ENCODE results near the gene SLC39A2. TPM values are rescaled to one million over a fixed set of nuclear protein-coding genes. Genes with fewer than 3 reads are reported as not detected.

Gene SLC39A2
- polyA plus RNA-seq, 3 donors, result not detected

- Histone ChIP-seq H3K4me3 (replicated peaks in 1 of 3; ENCODE audit: low read depth in 2 of 3, low read length in 3 of 3) (no peak overlapping the region), H3K9ac (ENCODE audit: insufficient read depth, low read length, poor library complexity, severe bottlenecking) (no peak overlapping the region), H3K79me2 (ENCODE audit: insufficient read depth, low read length) (no peaks in the 10 kb centered on the region), H3K4me1 (ENCODE audit: control insufficient read depth in 1 of 2, insufficient read depth in 2 of 2, low read length in 2 of 2) (peaks cover 7 to 8% of the 10 kb centered on the region in 2 donors), H3K27ac (ENCODE audit: low read depth in 1 of 2, low read length in 2 of 2) (no peak overlapping the region), H4K20me1 (ENCODE audit: insufficient read depth, low read length) (no peaks in the 10 kb centered on the region), H3K36me3 (replicated peaks in 1 of 2; ENCODE audit: control insufficient read depth in 1 of 2, insufficient read depth in 2 of 2, low read length in 2 of 2) (no peaks in the 10 kb centered on the region), H3K4me2 (replicated peaks; ENCODE audit: extremely low read depth, low read length, poor library complexity, severe bottlenecking) (no peak overlapping the region), H3K9me3 (replicated peaks in 1 of 2; ENCODE audit: control insufficient read depth in 1 of 2, insufficient read depth in 1 of 2, low read length in 2 of 2) (no peaks in the 10 kb centered on the region), H2AFZ (ENCODE audit: insufficient read depth, low read depth, low read length, poor library complexity, severe bottlenecking) (no peak overlapping the region), H3K27me3 (ENCODE audit: control insufficient read depth in 2 of 2, insufficient read depth in 2 of 2, low read length in 2 of 2) (no peaks in the 10 kb centered on the region)
- peaks cover 0 to 1% (median 0%) of the 10 kb centered on the region in 7 donors for H3K9me3 Mint-ChIP-seq
- H3K36me3 Mint-ChIP-seq, result no peaks in the 10 kb centered on the region
- H3K27ac Mint-ChIP-seq, result no peak overlapping the region
- 20% methylated on average over 1 of the region's 1 CpG for WGBS (ENCODE audit: insufficient coverage)
- intact Hi-C loops (cut with micrococcal nuclease), result loop anchor here in 1 of 2 donors (10.0 kb wide), 1 partner anchor 284 kb away; no protein-coding TSS in a partner anchor
- peaks cover 1 to 4% (median 3%) of the 10 kb centered on the region in 3 donors for H3K27me3 Mint-ChIP-seq (ENCODE audit: low read depth in 3 of 3)
- no peak overlapping the region for H3K4me3 Mint-ChIP-seq
- DNase-seq, result no peak
- no peaks in the 10 kb centered on the region for H3K4me1 Mint-ChIP-seq
- no peak for TF ChIP-seq CTCF (IDR thresholded peaks at IDR 0.05)
Observed at GRCh38 chr14:20978687-20979086, 20.4 kb upstream of the SLC39A2 start.

DNA sequence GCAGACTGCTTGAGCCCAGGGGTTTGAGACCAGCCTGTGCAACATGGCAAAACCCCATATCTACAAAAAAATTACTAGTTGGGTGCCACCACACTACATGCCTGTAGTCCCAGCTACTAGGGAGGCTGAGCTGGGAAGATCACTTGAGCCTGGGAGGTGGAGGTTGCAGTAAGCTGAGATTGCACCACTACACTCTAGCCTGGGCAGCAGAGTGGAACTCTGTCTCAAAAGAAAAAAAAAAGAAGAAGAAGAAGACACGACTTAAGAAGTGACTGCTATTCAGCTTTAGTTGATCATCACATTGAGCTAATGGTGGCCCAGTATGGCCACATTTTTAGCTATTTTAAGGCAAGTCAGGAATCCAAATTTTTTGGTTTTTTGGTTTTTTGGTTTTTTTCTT is 18.2 kb upstream of the SLC39A2 start:
- TF ChIP-seq CTCF (IDR thresholded peaks at IDR 0.05), result no peak
- Histone ChIP-seq H3K9ac (ENCODE audit: insufficient read depth, low read length, poor library complexity, severe bottlenecking) (no peak overlapping the region), H3K36me3 (replicated peaks in 1 of 2; ENCODE audit: control insufficient read depth in 1 of 2, insufficient read depth in 2 of 2, low read length in 2 of 2) (no peaks in the 10 kb centered on the region), H3K9me3 (replicated peaks in 1 of 2; ENCODE audit: control insufficient read depth in 1 of 2, insufficient read depth in 1 of 2, low read length in 2 of 2) (no peaks in the 10 kb centered on the region), H3K4me3 (replicated peaks in 1 of 3; ENCODE audit: low read depth in 2 of 3, low read length in 3 of 3) (no peak overlapping the region), H2AFZ (ENCODE audit: insufficient read depth, low read depth, low read length, poor library complexity, severe bottlenecking) (no peak overlapping the region), H3K27me3 (ENCODE audit: control insufficient read depth in 2 of 2, insufficient read depth in 2 of 2, low read length in 2 of 2) (no peaks in the 10 kb centered on the region), H3K27ac (ENCODE audit: low read depth in 1 of 2, low read length in 2 of 2) (no peak overlapping the region), H4K20me1 (ENCODE audit: insufficient read depth, low read length) (no peaks in the 10 kb centered on the region), H3K79me2 (ENCODE audit: insufficient read depth, low read length) (no peaks in the 10 kb centered on the region), H3K4me1 (ENCODE audit: control insufficient read depth in 1 of 2, insufficient read depth in 2 of 2, low read length in 2 of 2) (peaks cover 20% of the 10 kb centered on the region in 2 donors), H3K4me2 (replicated peaks; ENCODE audit: extremely low read depth, low read length, poor library complexity, severe bottlenecking) (no peak overlapping the region)
- Mint-ChIP-seq H3K27me3 (ENCODE audit: low read depth in 3 of 3) (peaks cover 1 to 4% (median 3%) of the 10 kb centered on the region in 3 donors), H3K4me1 (peaks cover 11% of the 10 kb centered on the region), H3K27ac (peak overlapping the region in 1 of 7 donors; percentile 30), H3K36me3 (no peaks in the 10 kb centered on the region), H3K4me3 (no peak overlapping the region), H3K9me3 (peaks cover 0 to 1% (median 0%) of the 10 kb centered on the region in 7 donors)
- intact Hi-C loops (cut with micrococcal nuclease), result no loop called here
- 0% methylated on average over 1 of the region's 1 CpG for WGBS (ENCODE audit: insufficient coverage)
- no peak for DNase-seq
